Esophagus mucosa (tissue), 1 donor: ENCODE data around the gene MLLT3. TPM values are rescaled to one million over a fixed set of nuclear protein-coding genes. Genes with fewer than 3 reads are reported as not detected.
"Not testable (repeated sequence)": the region's sequence is repeated elsewhere in the genome, so short reads cannot be mapped to it uniquely, and the experiment has no call there.

ENCODE experiments used
- ATAC-seq: fragments of 200-7000 bp; cut with Tn5 transposase; one replicate; pipeline ENCODE4 v1.9.1; 2020
- total RNA-seq: library from RNA; stranded (reverse); gene quantifications from one replicate; pipeline ENCODE4 v1.2.4, GENCODE V29; 2023
- donor health status: DM: yes; HTN: yes; CAD: no.

Gene MLLT3
- total RNA-seq, 1 donor from 2014 or later: 7.9 TPM

GRCh38 chr9:20593537-20593936 lies 28.8 kb downstream of the MLLT3 start:
- peak; percentile 26 for ATAC-seq

DNA sequence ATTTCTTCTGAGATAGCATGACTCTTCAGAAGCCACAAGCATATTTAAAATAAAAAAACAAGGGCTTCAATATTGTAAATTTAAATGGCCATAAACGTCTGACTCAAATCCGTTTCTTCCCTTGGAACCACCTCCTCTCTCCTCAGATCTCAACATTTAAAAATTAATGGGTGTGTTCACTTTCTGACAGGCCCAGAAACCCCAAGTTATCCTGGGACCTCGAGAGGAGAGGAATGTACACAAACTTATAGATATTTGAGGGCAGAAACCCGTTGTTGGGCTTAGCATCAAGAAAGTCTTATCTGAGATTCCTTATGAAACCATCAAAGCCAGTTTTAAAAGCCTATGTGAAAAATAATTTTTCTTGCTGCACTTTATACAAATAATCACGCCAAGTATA lies 29.2 kb downstream of the MLLT3 start:
- ATAC-seq: no peak

DNA sequence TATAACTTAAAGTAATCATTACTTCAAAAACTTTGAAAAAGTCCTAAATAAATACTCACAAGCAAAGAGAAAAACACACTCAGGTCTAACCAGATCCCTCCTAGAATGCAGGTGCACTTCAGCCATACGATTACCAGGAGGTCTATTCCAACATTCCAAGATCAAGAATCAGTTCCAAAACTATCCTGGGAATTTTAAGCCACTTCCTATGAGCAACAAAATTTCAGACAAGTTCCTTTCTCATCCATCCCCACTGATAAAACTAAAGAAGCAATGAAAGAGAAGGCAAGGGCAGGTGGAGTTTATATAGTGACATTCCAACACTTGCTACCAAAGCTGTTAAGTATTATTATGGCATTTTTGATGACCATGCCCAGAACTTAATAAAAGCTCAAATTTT lies 29.6 kb downstream of the MLLT3 start:
- ATAC-seq: no peak

DNA sequence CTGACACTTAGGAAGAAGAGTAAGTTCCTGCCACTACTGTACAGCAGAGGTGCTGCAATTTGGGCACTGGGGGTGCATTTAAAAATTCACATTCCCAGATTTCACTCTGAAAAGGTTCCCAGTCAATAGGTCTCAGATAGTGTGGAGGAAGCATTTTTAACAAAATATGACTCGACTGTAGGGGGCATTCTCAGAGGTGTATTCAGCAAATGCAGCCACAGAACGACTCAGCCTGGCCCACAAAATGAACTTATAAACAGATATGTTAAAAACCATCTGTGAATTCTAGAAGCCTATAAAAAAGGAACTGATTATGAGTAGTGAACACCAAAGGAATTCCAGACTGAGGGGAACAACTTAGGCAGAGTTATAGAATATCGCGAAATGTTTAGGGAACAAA lies 31.1 kb downstream of the MLLT3 start:
- no peak for ATAC-seq

DNA sequence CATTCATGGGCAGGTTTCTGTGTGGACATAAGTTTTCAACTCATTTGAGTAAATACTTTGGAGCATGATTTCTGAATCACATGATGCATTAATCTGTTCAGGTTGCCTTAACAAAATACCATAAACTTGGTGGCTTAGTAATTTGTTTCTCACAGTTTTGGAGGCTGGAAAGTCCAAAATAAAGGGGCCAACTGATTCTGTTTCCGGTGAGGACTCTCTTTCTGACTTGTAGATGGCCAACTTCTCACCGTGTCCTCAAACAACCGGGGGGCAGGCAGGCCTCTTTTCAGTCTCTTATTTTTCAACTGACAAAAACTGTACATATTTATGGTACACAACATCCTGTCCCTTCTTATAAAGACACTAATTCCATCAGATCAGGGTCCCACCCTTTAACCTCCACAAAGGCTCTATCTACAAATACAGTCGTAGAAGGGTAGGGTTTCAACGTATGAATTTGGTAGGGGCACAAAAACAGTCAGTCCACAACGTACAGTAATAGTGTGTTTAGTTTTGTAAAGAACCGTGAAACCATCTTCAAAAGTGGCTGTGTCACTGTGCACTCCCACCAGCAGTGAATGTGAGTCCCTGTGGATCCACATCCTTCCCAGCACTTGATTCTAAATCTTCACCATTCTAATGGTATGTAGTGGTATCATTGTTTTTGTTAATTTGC lies 37.2 kb downstream of the MLLT3 start:
- no peak for ATAC-seq

GRCh38 chr9:20583088-20583487 lies 39.2 kb downstream of the MLLT3 start:
- not testable (repeated sequence) for ATAC-seq

DNA sequence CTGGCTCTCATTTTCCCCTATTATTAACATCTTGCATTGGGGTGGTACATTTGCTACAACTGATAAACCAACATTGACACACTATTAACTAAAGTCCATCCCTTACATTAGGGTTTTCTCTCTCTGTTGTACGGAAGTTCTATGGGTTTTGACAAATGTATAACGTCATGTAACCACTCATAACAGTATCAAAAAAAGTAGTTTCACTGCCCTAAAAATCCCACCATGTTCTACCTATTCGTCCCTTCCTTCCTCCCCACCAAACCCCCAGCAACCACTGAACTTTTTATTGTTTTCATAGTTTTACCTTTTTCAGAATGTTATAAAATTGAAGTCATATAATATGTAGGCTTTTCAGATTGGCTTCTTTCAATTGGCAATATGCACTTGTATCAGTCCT lies 40.1 kb downstream of the MLLT3 start:
- no peak for ATAC-seq

- ATAC-seq: peak; percentile 59
Measured at GRCh38 chr9:20580673-20581072, 41.6 kb downstream of the MLLT3 start.

GRCh38 chr9:20579524-20580314 lies 42.6 kb downstream of the MLLT3 start:
- peak; percentile 88 for ATAC-seq

DNA sequence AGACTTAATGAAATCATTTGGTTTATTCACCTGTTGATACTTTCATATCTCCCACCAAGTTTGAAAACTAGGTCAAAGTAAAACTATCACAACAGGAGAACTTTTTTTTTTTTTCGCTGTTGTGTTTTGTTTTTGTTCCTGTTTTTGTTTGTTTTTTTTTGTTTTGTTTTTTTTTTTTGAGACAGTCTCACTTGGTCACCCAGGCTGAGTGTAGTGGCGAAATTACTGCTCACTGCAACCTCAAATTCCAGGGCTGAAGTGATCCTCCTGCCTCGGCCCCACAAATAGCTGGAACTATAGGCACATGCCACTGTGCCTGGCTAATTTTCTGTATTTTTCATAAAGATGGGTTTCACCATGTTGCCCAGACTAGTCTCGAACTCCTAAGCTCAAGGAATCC lies 49.3 kb downstream of the MLLT3 start:
- no peak for ATAC-seq

DNA sequence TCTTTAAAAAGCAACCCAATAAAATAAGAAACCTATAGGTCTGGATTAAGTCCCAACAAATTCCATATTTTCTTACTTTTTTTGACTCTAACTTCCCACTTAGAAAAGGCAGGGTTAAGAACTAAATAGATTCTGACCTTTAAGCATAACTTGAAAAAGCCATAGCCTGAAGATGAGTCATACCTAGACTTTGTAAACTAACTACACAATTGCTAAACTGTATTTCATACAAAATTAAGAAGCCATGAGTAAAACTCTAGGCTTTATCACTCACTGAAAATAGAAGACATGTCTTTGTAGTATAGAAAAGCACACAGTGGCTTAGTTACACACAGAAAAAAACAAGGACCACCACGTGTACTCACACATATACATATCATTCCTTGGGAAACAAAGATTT lies 51.5 kb downstream of the MLLT3 start:
- no peak for ATAC-seq

DNA sequence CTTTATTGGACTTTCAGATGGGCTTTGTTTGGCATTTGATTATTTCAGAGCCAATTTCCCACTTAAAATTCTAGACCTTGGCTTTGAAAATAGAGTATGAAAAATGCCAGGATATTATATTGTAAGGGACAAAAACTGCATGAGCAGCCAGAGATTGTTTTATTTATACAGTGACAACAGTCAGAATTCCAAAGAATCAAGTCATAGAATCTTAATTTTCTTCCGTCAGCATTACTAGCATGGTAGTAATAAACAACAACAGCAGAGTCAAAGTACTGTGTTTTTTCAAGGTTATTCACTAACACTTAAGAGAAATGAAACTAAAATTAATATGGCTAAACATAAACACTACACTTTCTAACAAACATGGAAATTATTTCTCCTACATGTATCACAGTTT lies 52.2 kb downstream of the MLLT3 start:
- ATAC-seq: no peak

GRCh38 chr9:20569525-20569924 lies 52.8 kb downstream of the MLLT3 start:
- no peak for ATAC-seq

- no peak for ATAC-seq
Measured at GRCh38 chr9:20568400-20568799, 53.9 kb downstream of the MLLT3 start.

GRCh38 chr9:20566401-20566800 lies 55.9 kb downstream of the MLLT3 start:
- no peak for ATAC-seq

DNA sequence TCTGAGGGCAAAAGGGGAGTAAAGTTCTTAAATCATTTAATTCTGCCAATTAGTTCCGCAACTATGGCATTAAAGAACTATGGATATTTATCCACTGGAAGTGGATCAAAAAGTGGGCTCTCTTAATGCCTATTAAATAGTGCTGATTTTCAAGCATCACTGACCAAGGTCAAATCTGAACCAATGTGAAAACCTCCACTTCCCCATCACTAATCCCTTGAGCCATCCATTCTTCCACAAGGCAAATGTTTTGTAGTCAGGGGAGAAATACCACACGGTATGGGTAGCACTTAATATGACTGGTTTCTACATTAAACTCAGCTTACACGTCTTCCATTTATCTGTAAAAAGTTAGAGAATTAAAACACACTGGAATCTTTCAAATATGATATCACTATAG lies 57.6 kb downstream of the MLLT3 start:
- ATAC-seq: no peak

GRCh38 chr9:20563917-20564316 lies 58.4 kb downstream of the MLLT3 start:
- no peak for ATAC-seq

DNA sequence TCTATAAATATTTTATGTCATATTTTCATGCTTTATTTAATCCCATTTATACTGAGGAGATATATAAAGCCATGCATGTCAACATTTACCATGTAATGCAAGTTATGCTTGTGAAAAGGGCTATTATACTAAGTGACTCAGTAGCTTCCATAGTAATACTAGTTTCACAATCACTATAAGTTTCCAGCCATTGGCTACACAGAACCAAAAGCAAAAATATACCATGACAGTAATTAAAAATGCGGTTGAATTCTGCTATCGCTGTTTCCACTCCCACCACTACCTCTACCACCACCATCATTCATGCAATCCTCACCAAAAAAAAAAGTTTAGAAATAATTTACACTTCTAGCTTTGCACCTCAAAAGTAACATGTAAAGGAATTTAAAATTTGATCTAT lies 60.2 kb downstream of the MLLT3 start:
- ATAC-seq: peak; percentile 61

GRCh38 chr9:20561531-20561930 lies 60.8 kb downstream of the MLLT3 start:
- no peak for ATAC-seq

- ATAC-seq: peak; percentile 51
Measured at GRCh38 chr9:20559231-20559890, 62.9 kb downstream of the MLLT3 start.

DNA sequence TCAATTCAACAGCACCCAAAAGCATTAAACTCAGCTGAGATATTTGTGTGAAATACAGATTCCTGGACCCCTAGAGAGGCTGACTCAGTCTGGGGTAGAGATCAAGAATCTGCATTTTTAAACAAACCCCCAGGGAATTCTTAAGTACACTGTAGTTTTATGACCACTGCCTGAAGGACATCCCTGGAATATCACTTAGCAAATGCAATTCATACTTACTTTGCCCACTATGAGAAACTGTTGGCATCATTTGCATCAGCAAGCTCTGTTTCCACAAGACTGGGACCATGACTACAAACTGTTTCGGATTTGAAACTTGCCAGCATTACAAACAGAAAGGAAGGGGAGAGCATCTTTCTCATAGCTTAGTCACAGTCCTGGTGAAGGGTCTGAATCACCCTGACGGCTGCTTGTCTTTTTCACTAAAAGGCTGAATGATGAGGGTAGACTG lies 63.7 kb downstream of the MLLT3 start:
- peak; percentile 29 for ATAC-seq

- no peak for ATAC-seq
Measured at GRCh38 chr9:20557890-20558565, 64.3 kb downstream of the MLLT3 start.

GRCh38 chr9:20557285-20557684 lies 65.0 kb downstream of the MLLT3 start:
- no peak for ATAC-seq
